ENCODE measurements around the gene KRTAP3-2. TPM values are rescaled to one million over a fixed set of nuclear protein-coding genes. Genes with fewer than 3 reads are reported as not detected.

Gene KRTAP3-2
- total RNA-seq, 3 donors from 2014 or later, result not detected

- intact Hi-C loops (cut with DNase I; ENCODE audit: low total_unique reads), result no loop called here
- Histone ChIP-seq H3K36me3 (no peaks in the 10 kb centered on the region), H3K27ac (no peak within 1 kb of the TSS), H3K4me3 (no peak within 1 kb of the TSS), H3K27me3 (no peaks in the 10 kb centered on the region), H3K9me3 (no peaks in the 10 kb centered on the region), H3K4me1 (no peaks in the 10 kb centered on the region)
- no peak for DNase-seq (ENCODE audit: low spot score in 2 of 2)
- TF ChIP-seq CTCF (IDR thresholded peaks at IDR 0.05), result no peak
- TF ChIP-seq POLR2AphosphoS5 (IDR thresholded peaks at IDR 0.05), result no peak
- no peak for TF ChIP-seq POLR2A (IDR thresholded peaks at IDR 0.05)
These were observed 9.1 kb upstream of the KRTAP3-2 start, which contains the start of gene KRTAP3-1 for GRCh38 chr17:41008811-41009210. KRTAP3-1 (minus strand) TSS chr17:41009128; CDS start chr17:41009074, 54 bp downstream.

GRCh38 chr17:41004397-41004796 lies 4.7 kb upstream of the KRTAP3-2 start:
- intact Hi-C loops (cut with DNase I; ENCODE audit: low total_unique reads), result no loop called here
- Histone ChIP-seq H3K27ac (no peak overlapping the region), H3K4me3 (no peak overlapping the region)

DNA sequence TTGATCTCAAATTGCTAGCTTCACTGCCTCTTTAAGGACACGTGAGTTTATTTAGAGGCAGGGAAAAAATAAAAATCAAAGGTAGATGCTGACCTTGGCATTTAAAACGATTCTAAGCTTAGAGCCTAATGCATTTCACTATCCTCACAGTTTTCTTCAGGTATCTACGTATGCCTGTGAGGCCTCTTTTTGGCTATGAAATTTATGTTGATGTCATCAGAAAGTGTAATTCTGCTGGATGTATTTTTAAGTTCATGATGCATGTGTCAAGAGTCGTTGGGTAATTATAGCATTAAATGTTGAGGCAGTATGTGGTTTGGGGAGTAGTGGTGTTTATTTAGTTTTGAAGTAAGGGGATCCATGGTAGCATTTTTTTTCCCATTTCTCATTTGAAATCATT lies 4.2 kb upstream of the KRTAP3-2 start:
- Histone ChIP-seq H3K27ac (no peak overlapping the region), H3K27me3 (no peaks in the 10 kb centered on the region), H3K4me1 (no peaks in the 10 kb centered on the region), H3K4me3 (no peak overlapping the region), H3K36me3 (no peaks in the 10 kb centered on the region), H3K9me3 (no peaks in the 10 kb centered on the region)
- no peak for DNase-seq (ENCODE audit: low spot score in 2 of 2)
- TF ChIP-seq CTCF (IDR thresholded peaks at IDR 0.05) (no peak), POLR2AphosphoS5 (IDR thresholded peaks at IDR 0.05) (no peak), POLR2A (IDR thresholded peaks at IDR 0.05) (no peak)
- intact Hi-C loops (cut with DNase I; ENCODE audit: low total_unique reads), result no loop called here

More at GRCh38 chr17:41004397-41004796, 4.7 kb upstream of the KRTAP3-2 start:
- TF ChIP-seq POLR2A (IDR thresholded peaks at IDR 0.05), result no peak
- TF ChIP-seq POLR2AphosphoS5 (IDR thresholded peaks at IDR 0.05), result no peak
- TF ChIP-seq CTCF (IDR thresholded peaks at IDR 0.05), result no peak
- Histone ChIP-seq H3K27me3 (no peaks in the 10 kb centered on the region), H3K4me1 (no peaks in the 10 kb centered on the region), H3K9me3 (no peaks in the 10 kb centered on the region), H3K36me3 (no peaks in the 10 kb centered on the region)
- no peak for DNase-seq (ENCODE audit: low spot score in 2 of 2)

- no peaks in the 10 kb centered on the region for H3K27me3 ChIP-seq
- no peaks in the 10 kb centered on the region for H3K36me3 ChIP-seq
- H3K27ac ChIP-seq, result no peak overlapping the region
- DNase-seq (ENCODE audit: low spot score in 2 of 2), result no peak
- no peak overlapping the region for H3K4me3 ChIP-seq
- intact Hi-C loops (cut with DNase I; ENCODE audit: low total_unique reads), result no loop called here
- no peaks in the 10 kb centered on the region for H3K9me3 ChIP-seq
- no peak for TF ChIP-seq POLR2A (IDR thresholded peaks at IDR 0.05)
- TF ChIP-seq POLR2AphosphoS5 (IDR thresholded peaks at IDR 0.05), result no peak
- TF ChIP-seq CTCF (IDR thresholded peaks at IDR 0.05), result no peak
- H3K4me1 ChIP-seq, result no peaks in the 10 kb centered on the region
These were observed 3.1 kb upstream of the KRTAP3-2 start for GRCh38 chr17:41002814-41003213.

GRCh38 chr17:41001795-41002194 lies 2.1 kb upstream of the KRTAP3-2 start:
- Histone ChIP-seq H3K27me3 (no peaks in the 10 kb centered on the region), H3K9me3 (no peaks in the 10 kb centered on the region), H3K36me3 (no peaks in the 10 kb centered on the region), H3K4me1 (no peaks in the 10 kb centered on the region), H3K4me3 (no peak overlapping the region), H3K27ac (no peak overlapping the region)
- no peak for DNase-seq (ENCODE audit: low spot score in 2 of 2)
- no peak for TF ChIP-seq POLR2AphosphoS5 (IDR thresholded peaks at IDR 0.05)
- TF ChIP-seq POLR2A (IDR thresholded peaks at IDR 0.05), result no peak
- no peak for TF ChIP-seq CTCF (IDR thresholded peaks at IDR 0.05)
- intact Hi-C loops (cut with DNase I; ENCODE audit: low total_unique reads), result no loop called here
